HG03196 (cell line): Measurements from ENCODE around the gene RAB3IP.
"Not testable (repeated sequence)": the region's sequence is repeated elsewhere in the genome, so short reads cannot be mapped to it uniquely, and the experiment has no call there.

Experiments
- ATAC-seq: cut with Tn5 transposase; IDR thresholded peaks from one replicate; pipeline ENCODE4 v1.9.1; 2021; ENCODE audit not compliant: unreplicated experiment

RAB3IP gene

DNA sequence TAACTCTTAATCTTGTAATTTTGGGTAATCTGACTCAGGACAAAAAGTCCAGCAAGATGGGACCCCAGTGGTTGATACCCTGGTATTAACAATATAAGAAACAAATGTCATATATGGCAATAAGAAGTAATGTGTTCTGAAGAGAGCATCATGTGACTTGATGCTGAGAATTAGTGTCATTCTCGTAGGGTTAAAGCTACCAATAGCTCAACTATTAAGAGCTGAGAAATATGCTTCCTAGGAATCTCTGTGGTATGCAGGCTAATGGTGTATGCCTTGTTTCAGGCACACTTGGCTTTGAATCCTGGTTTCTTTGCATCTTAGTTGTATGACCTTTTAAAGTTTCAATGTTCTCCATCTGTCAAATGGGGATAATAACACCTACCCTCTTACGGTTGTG lies 95.5 kb downstream of the RAB3IP start:
- no peak for ATAC-seq

DNA sequence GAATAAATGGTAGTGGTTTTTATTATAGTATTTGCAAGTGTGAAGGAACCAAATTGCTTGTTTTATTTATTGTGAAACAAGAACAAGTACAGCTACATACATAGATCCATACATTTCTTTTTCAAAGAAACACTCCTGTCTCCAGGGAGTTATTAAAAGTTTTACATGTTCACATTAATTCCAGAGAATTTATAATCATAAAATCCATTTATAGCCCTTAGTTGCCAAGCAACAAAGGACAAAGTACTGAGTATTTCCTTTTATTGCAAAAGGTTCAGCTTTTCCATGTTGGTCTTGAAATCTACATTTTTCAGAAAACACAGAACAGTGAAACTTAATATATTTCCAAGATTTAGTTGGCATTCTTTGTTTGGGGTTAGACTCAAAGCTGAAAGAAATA lies 95.9 kb downstream of the RAB3IP start:
- no peak for ATAC-seq

DNA sequence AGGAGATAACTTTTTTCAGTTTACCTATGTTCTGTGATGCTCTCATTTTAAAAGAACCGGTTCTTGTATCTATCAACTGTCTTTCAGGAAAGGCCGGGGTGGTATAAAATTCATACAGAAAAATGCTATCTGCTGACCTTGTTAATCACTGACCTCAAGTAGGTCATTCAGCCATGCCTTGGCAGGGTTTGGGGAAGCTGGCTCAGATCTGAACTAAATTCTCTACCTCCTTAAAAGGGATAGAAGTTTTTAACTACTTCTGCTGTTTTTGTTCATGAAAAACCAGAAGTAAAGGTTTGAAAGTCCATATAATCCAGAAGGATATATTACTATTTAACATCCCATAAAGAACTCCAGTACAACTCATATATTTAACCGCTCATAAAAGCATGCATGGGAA lies 96.4 kb downstream of the RAB3IP start:
- ATAC-seq = no peak

DNA sequence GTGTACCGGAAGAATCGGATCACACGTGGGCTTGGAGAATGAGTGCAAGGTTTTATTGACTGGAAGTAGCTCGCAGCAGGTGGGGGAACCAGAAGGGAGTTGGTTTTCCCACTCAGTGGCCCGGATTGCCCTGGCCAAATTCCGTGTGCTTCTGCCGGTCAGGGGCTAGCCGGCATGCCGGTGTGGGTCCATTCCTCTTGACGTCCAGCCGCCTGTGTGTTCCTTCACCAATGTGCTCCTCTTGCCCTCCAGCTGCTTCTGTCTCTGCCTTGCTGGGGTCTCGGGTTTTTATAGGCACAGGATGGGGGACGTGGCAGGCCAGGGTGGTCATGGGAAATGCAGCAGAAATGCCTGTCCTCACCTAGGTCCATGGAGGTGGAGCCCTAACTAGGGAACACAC lies 97.4 kb downstream of the RAB3IP start:
- ATAC-seq = no peak

DNA sequence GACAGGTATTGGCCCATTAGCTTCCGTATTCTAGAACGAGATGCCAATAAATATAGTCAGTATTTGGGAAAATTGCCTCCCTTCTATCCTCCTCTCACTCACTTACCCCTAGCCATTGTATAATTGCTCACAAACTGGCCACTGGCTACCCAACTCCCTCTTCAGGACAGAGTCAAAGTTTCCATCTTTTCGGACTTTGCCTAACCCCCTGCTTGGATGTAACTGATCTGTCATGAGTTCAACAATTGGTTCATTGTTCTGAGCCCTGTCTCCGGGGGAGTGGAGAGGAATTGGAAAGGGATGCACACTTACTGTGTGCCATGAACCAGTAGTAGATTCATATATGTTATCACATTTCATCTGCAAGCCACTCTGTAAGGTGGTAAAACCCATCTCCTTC lies 98.5 kb downstream of the RAB3IP start:
- no peak for ATAC-seq

DNA sequence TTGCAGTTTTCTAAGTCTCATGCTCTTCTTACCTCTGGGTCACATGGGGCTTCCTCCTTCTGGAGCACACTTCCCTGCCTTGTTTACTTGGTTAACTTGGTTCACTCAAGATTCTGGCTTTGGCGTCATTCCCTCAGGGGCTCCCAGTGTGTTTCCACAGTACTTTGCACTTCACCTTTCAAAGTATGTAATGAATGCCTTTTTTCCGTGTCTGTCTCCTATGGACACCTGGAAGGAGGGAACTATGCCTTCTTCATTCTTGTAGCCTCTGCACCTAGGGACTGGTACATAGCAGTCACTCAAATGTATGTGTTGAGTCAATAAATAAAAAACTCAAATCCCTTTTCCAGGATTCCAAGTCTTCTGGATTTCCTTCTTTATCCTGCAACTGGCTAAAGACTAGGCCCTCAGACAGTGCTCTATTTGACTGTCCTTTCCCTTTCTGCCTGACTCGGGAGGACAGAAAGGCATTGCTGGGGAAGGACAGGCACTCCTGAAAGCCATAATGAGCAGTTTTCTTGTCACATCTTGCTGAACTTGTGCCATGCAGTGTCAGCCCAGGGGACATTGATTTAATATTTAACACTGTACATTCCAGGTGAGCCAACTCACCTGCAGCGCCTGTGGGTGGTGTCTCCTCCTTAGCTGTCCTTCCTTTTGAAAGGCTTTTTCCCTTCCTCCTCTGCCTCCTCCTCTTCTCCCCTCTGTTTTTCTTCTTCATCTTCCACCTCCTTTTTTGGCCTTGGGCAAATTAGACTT lies 99.2 kb downstream of the RAB3IP start:
- no peak for ATAC-seq

DNA sequence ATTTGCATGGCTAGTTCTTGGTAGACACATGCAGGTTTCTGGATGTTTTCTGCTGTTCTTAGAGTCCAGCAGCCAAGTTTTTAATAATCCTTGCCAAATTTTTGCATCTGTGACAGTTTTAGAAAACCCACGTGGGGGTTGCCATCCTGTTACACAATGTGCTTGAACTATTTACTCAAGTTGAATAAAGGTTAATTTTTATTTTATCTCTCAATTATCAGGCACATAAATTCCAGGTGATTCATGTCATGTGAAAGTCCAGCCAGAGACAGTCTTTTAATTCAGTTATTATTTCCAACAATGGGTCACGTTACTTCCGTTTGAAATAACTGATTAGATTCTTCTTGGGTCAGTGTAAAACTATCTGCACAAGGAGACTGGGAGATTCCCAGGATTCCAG lies 102.1 kb downstream of the RAB3IP start:
- ATAC-seq = no peak

DNA sequence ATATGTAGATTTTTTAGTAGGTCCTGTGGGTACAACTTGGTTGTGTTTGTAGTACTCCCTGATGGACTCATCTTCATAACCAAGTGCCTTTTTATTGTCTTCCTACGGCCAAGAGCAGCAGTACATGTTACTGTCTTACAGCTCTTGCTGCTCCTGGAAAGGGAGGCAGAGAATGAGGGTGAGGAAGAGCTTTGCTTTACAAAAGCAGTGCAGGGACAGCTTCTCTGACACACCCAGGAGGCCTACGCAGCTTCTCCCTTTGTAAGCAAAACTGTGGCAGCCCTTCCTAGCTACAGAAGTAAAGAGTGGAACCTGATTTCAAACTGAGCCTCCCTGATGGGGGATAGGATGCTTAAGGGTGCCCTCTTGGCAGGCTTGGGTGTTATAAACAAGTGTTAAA lies 104.9 kb downstream of the RAB3IP start:
- ATAC-seq = no peak

DNA sequence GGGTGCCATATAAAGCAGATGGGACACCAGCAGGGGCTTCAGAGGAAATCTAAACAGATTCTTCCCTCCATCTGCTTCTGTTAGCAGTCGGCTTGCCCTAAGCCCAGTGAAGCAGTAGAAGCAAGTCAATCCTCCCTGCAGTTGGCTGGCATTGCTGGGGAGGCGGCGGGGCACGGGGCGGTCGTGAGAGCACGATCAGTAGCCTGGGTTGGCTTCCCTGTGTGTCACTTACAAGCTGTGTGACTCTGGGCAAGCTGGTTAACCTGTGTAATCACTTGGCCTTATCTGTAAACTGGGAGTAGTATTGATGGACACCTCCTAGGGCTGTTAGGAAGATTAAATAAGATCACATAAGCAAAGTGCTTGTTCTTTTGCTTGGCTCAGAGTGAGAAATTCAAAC lies 105.8 kb downstream of the RAB3IP start:
- ATAC-seq = no peak

DNA sequence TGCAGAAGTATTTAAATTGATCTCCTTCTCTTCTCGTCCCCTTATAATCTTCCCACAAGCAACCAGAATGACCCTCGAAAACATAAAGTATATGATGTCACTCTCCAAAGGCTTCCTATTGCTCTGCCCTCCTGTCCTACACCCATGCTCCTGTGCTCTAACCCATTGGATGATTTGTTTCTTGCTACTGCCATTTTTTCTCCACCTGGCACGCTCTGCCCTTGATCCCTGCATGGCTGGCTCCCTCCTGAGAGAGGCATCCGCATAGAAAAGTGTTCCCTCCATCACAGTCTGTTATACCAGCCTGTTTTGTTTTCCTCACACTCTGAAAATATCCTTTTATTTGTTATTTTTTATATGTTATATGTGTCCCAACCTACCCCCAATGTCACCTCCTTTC lies 106.2 kb downstream of the RAB3IP start:
- no peak for ATAC-seq

DNA sequence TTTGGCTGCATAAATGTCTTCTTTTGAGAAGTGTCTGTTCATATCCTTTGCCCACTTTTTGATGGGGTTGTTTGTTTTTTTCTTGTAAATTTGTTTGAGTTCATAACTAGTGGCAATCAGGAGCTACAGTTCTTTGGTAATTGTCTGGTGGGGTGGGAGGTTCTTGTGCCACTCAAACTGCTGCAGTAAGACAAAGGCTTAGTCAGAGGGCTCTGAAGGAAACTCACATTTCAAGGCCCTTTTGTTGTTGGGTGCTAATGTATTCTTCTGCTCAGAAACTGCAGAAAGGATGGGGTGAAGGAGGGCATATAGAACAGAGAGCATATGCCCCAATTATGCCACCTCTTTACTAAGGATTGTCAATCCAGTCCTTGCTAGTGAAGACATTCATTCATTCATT lies 108.3 kb downstream of the RAB3IP start:
- ATAC-seq = no peak

DNA sequence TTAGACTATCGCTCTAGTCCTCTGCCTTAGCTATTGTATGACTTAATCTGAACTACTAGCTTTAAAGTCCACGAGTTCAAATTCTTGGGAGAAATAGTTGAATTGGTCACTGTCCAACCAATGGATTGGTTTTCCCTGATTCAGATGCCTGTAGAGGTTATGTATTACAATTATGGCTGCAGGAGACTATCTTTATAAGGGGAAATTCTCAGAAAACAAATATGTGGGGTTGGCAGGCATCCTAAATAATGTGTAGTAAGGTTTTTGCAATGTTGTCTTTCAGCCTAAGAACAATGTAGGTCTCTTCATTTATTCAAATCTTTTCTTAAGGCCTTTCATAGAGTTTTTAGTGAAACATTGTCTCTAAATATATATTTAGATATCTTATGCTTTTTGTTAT lies 113.3 kb downstream of the RAB3IP start:
- no peak for ATAC-seq

DNA sequence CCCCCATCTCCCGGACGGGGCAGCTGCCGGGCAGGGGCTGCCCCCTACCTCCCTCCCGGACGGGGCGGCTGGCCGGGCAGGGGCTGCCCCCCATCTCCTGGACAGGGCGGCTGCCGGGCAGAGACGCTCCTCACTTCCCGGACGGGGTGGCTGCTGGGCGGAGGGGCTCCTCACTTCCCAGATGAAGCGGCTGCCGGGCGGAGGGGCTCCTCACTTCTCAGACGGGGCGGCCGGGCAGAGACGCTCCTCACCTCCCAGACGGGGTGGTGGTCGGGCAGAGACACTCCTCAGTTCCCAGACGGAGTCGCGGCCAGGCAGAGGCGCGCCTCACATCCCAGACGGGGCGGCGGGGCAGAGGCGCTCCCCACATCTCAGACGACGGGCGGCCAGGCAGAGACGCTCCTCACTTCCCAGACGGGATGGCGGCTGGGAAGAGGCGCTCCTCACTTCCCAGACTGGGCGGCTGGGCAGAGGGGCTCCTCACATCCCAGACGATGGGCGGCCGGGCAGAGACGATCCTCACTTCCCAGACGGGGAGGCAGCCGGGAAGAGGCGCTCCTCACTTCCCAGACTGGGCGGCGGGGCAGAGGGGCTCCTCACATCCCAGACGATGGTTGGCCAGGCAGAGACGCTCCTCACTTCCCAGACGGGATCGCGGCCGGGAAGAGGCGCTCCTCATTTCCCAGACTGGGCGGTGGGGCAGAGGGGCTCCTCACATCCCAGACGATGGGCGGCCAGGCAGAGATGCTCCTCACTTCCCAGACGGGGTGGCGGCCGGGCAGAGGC lies 114.7 kb downstream of the RAB3IP start:
- ATAC-seq = not testable (repeated sequence)

DNA sequence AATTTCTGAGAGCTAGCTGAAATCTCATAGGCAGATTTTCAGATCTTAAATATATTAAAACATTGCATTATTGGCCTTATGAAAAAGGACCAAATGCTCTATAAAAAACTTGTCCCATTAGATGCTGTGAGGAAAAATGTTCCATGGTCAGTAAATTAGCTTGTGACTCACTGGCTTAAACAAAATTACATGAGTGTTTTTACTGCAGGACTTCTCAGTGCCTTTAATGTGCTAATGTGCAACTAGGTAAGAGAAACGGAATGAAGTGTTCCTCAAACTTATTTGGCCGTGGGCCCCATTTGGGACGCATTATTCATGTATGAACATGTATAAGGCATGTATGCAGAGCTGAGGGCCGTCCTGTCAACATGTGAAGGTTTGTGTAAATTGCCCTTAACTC lies 128.0 kb downstream of the RAB3IP start:
- no peak for ATAC-seq

DNA sequence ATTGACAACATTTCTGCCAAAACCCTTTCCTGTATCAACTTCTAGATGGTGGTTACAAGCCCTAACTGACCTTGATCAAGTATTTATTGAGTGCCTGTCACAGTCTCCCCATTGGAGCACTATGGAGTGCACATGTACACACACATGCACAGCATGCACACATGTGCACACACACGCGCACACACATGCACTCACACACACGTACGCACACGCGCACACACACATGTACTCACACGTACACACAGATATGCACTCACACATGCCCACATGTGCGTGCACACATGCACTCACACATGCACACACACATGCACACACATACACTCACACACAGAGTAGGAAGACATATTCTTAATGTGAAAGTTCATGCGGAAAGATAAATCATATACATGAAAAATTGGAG lies 130.0 kb downstream of the RAB3IP start:
- ATAC-seq = no peak

DNA sequence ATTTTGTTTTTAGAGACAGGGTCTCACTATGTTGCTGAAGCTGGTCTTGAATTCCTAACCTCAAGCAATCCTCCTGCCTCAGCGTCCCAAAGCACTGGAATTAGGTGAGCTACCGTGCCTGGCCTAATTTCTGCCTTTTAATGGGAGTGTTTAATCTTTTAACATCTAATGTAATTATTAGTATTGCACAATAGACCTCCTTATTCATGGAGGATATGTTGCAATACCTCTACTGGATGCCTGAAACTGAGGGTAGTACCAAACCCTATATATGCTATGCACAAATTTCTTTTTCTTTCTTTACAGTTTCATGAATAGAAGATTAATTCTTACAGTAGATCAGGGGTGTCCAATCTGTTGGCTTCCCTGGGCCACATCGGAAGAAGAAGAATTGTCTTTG lies 134.1 kb downstream of the RAB3IP start:
- ATAC-seq = no peak
